NK-92 (cell line): ENCODE results near the gene TM9SF2.
"Not testable (repeated sequence)": the region's sequence is repeated elsewhere in the genome, so short reads cannot be mapped to it uniquely, and the experiment has no call there.

ENCODE experiments used
- DNase-seq: peaks from one replicate; lab custom pipeline; 2025; ENCODE audit not compliant: unreplicated experiment; lab: John Stamatoyannopoulos, UW

The TM9SF2 gene

GRCh38 chr13:99491750-99492149 lies 9.5 kb upstream of the TM9SF2 start:
- not testable (repeated sequence) for DNase-seq

GRCh38 chr13:99495466-99496183 lies 5.6 kb upstream of the TM9SF2 start:
- DNase-seq: no peak

DNA sequence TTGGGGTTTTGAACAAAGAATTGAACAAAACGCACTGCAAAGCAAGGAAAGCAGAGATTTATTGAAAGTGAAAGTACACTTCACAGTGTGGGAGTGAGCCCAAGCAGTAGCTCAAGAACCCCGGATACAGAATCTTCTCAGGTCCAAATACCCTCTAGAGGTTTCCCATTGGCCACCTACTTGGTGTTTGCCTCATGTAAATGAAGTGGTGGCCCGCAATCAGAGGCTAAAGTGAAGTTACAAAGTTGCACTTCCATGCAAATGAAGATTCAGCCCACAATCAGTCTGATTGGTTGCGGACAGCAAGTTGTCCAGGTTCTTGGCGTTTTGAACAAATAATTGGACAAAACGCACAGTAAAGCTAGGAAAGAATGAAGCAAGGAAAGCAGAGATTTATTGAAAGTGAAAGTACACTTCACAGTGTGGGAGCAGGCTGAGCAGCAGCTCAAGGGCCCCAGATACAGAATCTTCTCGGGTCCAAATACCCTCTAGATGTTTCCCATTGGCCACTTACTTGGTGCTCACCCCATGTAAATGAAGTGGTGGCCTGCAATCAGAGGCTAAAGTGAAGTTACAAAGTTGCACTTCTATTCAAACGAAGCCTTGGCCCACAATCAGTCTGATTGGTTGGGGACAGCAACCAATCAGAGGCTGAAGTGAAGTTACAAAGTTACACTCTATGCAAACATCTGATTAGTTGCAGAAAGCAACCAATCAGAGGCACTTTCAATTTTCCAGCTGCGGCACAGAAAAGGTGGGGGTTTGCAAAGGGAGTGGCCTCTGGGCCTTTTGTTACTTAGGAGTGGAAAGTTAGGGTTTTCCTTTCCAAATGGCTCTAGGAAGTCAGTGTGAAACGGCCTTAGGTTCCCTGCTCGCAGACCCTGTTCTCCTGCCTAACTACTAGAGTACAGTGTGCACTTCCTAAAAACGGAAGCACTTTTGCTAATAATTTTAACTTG lies 4.8 kb upstream of the TM9SF2 start:
- no peak for DNase-seq

DNA sequence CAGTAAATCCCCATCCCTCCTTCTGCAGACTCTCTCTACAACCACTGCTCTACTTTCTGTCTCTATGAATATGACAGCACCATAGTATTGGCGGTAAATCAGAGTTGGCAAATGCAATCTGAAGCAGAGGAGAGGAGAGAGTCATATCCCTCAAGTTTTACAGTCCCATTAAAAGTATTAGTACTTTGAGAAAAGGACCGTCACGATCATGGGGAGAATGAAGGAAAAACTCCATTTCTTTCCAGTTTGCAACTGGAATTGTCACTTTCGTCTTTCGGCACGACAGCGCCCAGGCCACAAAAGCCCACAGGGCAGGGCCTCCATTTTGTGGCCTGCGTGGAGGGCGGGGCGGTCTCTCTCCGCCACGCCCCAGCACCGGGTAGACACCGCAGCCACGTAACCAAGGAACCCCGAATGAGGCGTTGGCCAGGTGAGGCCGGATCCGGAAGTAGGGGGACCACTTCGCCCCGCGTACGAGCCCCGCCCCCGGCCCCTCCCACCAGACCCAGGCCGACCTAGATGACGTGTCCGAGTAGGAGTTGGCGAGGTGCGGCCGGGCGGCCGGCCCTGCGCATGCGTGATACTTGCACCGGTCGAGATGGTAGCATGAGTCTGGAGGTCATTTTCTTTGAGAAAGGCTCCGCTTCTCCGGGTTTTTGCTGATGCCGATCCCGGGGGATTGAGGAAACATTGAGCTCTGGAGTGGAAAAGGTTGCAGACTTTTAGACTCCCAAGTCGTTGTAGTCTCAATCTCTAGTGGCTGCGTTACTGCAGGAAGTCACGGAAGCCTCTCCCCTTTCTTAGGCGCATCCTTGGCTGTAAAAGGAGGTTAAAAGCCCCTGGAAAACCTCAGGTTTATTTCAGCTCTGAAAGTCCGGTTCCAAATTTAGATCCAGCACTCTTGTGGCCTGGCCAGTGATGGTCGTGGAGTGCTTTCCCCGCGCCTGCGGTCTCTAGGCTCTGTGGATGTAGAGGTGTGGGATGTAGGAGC lies 2.8 kb upstream of the TM9SF2 start:
- DNase-seq: peak; percentile 83

- DNase-seq: no peak
Measured at GRCh38 chr13:99500839-99501183, 461 bp upstream of the TM9SF2 start.

DNA sequence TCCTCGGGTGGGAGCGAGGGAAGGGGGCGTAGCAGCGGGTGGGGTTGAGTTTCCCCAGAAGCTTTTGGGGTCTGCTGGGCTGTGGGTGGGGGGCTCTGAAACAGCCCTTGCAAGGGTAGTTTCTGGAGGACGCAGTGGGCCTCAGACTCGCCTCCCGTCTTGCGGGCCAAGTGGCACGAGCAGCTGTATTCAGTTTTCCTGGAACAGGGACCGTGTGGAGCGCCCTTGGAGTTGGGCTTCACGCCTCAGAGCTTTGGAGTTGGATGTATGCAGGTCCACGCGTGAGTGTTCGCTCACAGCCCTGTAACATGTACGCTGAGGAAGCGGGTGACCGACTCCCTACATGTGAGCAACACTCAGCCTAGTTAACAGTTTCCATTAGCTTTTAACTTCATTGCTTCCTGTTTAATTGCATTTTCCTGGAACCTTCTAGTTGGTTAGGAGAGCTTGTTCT lies 603 bp downstream of the TM9SF2 start:
- DNase-seq: no peak

GRCh38 chr13:99505814-99506269 lies 4.6 kb downstream of the TM9SF2 start:
- no peak for DNase-seq

DNA sequence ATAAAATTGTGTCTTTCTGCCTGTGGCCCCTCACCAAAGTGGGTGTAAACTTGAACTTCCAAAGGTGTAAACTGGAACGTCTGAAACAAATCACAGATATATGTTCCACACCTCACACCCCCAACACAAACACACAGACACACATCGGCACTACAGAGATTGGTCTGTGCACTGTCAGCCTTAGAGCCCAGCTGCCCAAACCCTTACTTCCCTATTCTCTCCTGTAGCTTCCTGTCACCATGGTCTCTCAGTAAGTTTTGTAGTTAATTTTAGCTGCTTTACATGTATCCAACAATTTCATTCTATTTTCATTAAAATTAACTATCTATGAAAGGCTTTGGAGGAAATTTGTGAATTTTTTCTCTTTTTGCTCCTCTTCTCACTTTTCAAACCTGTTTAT lies 5.4 kb downstream of the TM9SF2 start:
- DNase-seq: no peak

DNA sequence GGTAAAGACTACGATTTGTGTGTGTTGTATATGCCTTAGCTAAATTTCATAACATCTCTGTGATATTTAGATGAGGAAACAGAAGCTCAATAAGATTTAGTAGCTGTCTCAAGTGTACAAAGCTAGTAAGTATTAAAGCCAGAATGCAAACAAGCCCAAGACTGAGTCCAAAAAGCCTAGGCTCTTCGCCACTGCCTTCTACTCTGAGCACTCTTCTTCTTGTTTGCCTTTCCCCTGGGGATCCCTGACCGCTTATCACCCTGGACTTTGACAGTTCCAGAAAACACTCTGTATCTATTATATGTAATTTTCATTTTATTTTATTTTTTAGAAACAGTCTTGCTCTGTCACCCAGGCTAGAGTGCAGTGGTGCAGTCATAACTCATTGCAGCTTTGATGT lies 5.8 kb downstream of the TM9SF2 start:
- no peak for DNase-seq

DNA sequence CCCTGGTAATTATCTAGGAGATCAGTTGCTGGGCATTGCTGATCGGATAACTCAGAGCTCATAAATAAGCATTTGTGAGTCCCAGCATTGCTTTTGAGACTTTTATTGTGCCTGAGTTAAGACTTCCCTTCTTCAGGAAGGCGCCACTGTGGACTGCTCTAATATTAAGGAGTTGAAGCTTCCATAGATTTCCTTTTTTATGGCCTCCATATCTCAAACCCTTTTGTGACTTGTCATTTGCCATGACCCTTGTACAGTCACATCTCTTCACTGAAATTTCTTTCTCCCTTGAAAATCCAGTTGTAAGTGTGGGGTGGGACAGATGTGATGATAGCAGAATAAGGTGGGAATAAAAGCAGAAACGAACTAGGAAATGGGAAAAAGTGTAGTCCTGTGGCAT lies 6.3 kb downstream of the TM9SF2 start:
- DNase-seq: no peak

DNA sequence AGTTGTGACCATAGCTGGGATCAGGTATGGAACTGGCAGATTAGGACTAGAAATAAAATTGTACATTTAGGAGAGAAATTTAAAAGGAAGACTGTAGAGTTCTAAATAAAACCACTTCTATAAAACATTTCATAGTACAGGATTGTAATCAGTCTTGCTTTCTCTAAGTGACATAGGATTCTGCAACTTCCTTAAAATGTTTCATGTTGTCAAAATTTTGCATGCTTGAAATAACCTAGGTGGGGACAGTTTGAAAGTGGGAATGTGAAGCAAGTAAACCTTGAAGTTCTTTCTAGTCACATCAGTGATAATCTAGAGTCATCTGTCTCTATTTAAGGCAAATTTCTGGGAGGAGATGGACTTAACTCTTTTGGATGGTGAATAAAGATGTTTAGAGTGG lies 6.7 kb downstream of the TM9SF2 start:
- no peak for DNase-seq

- no peak for DNase-seq
Measured at GRCh38 chr13:99509479-99509878, 8.2 kb downstream of the TM9SF2 start.

DNA sequence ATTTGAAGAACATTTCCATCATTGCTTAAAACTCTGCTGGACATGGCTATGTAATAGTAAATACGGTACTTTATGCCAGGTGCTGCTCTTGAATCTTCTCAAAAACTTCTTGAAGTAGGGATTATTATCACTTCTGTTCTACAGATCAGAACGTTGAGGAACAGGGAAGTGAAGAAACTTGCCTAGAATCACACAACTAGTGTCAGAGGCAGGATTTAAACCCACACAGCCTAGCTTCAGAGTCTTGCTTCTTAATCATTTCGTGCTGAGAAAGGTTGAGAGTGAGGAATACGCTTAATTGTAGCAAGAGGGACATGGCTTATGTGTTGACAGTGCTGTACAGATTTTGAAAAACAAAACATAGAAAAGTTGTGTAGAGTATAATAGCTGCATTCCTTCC lies 13.5 kb downstream of the TM9SF2 start:
- DNase-seq: no peak

DNA sequence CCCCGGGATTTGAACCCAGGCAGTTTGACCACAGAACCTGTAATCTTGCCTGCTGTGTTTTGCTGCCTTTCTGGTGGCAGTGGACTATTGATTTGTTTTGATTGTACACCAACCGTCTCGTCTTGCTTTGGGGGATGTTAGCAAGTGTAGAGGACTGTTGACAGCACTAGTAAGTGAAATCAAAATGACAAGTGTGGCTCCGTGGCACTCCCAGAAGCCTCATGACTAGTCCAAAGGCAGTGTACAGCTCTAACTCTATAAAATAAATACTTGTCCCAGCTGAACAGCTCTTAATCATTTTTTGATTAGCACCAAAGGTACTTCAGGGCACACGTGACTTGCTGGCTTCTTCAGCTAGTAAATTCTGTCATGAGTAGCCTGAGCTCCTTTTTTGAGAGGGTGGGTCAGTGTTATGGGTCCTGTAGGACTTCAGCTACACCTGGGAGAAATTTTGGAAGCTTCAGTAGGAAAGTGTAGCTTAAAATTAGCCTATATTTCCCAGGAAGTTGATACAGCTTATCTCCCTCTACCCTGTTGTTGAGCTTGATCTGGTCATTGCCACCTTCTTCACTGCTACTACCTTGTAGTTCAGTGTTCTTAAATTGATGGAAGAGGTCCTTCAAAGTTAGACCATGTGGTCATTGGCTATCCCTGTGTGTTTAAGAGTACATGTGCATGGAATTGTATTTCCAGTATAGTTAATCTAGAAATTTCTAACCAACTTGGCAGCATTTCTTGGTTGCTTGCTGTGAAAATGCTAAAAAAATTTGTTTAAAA lies 15.1 kb downstream of the TM9SF2 start:
- DNase-seq: no peak

- no peak for DNase-seq
Measured at GRCh38 chr13:99517577-99517976, 16.3 kb downstream of the TM9SF2 start.

- no peak for DNase-seq
Measured at GRCh38 chr13:99517984-99518383, 16.7 kb downstream of the TM9SF2 start.

GRCh38 chr13:99522298-99522697 lies 21.0 kb downstream of the TM9SF2 start:
- DNase-seq: no peak

GRCh38 chr13:99523838-99524237 lies 22.6 kb downstream of the TM9SF2 start:
- no peak for DNase-seq

- DNase-seq: no peak
Measured at GRCh38 chr13:99525967-99526366, 24.7 kb downstream of the TM9SF2 start.

DNA sequence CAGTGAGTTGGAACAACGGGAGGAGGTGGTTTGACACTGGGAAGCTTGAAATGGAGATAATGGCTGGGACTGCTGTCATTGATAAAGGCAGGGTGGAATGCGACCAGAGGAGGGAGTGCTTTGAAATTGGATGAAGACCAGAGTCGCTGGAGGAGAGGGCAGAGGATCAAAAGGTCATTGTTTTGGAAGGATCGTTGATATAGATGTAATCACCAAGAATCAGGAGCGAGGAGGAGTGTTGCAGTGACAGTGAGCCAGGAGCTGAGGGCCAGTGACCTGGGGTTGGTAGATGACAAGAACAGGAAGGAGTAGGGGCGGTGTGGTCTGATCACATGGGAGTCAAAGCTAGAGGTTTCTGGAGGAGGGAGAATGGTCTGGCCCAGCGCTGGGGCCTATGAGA lies 25.3 kb downstream of the TM9SF2 start:
- no peak for DNase-seq
